Thyroid gland (tissue), 4 donors: Measurements from ENCODE around the gene TENT4B. TPM values are rescaled to one million over a fixed set of nuclear protein-coding genes. Genes with fewer than 3 reads are reported as not detected.

Source experiments
- DNase-seq, 2 donors: peaks; one replicate each; pipeline ENCODE4 v3.0.0-alpha.2; 2019
- H3K27ac ChIP-seq, 3 donors: fragments of 200-600 bp; sonication (generic); 1 replicate in 2 of 3; 2 replicates in 1 of 3; pipeline ENCODE4 v1.5.1; 2016 to 2019; ENCODE audit warnings: mild to moderate bottlenecking in 1 of 3, moderate library complexity in 1 of 3
- H3K27me3 ChIP-seq: fragments of 200-600 bp; sonication (generic); one replicate; pipeline ENCODE4 v1.5.1; 2019
- H3K36me3 ChIP-seq, 2 donors: fragments of 200-600 bp; sonication (generic); one replicate each; pipeline ENCODE4 v1.5.1; 2016 to 2019
- H3K4me1 ChIP-seq, 2 donors: fragments of 200-600 bp; sonication (generic); one replicate each; pipeline ENCODE4 v1.5.1; 2017 to 2019
- H3K4me3 ChIP-seq, 3 donors: fragments of 200-600 bp; sonication (generic); replicated peaks in 1 of 3; 1 replicate in 2 of 3; 2 replicates in 1 of 3; pipeline ENCODE4 v1.5.1; 2016; ENCODE audit warnings: mild to moderate bottlenecking in 1 of 3
- H3K9me3 ChIP-seq: fragments of 200-600 bp; sonication (generic); one replicate; pipeline ENCODE4 v1.5.1; 2017
- CTCF ChIP-seq, 6 experiments: fragments of 200-600 bp in 3 of 6; fragments of 450-650 bp in 3 of 6; sonication (generic) in 3 of 6; IDR thresholded peaks; one replicate each; pipeline ENCODE4 v1.5.1; 2016 to 2019; ENCODE audit warnings: antibody characterized with exemption in 6 of 6, mild to moderate bottlenecking in 2 of 6, inconsistent platforms in 1 of 6, moderate library complexity in 1 of 6
- POLR2A ChIP-seq, 2 donors: fragments of 450-650 bp; IDR thresholded peaks; one replicate each; pipeline ENCODE4 v1.6.1; 2017; ENCODE audit warnings: antibody characterized with exemption in 2 of 2, mild to moderate bottlenecking in 2 of 2, moderate library complexity in 1 of 2
- WGBS, 2 donors: methylation state at CpG; one replicate each; pipeline ENCODE4 v1.1.5; 2017; 5-methylcytosine and 5-hydroxymethylcytosine counted together
- intact Hi-C: fragments of 100-400 bp; cut with DNase I; formaldehyde crosslinking; loops from one replicate; pipeline ENCODE4 v1.15.1; 2023
- small RNA-seq: library from RNA; depleted of rRNA; stranded (forward); fragments of <200 nt; gene quantifications from one replicate; pipeline ENCODE3, GENCODE V24; 2016
- total RNA-seq, 4 donors: library from RNA; depleted of rRNA; stranded (reverse); fragments of >200 nt; gene quantifications; one replicate each; pipeline ENCODE4 v1.2.3, GENCODE V29; 2016

Gene TENT4B
- total RNA-seq, 4 donors from 2014 or later, result 10.0 to 14.7 (median 11.4) TPM

- no peaks in the 10 kb centered on the region for H3K4me1 ChIP-seq
- H3K4me3 ChIP-seq, result no peak overlapping the region
- no peak for TF ChIP-seq POLR2A (IDR thresholded peaks at IDR 0.05)
- TF ChIP-seq CTCF (IDR thresholded peaks at IDR 0.05), result no peak
- no peak for DNase-seq
- no peaks in the 10 kb centered on the region for H3K9me3 ChIP-seq
- intact Hi-C loops, result no loop called here
- WGBS, 2 donors, result 88 to 96% methylated on average over 4 of the region's 4 CpGs
- H3K27ac ChIP-seq, result no peak overlapping the region
- H3K36me3 ChIP-seq, result no peaks in the 10 kb centered on the region
- H3K27me3 ChIP-seq, result no peaks in the 10 kb centered on the region
Measured at GRCh38 chr16:50276801-50277555, 123.9 kb downstream of the TENT4B start.

GRCh38 chr16:50278251-50278650 is 125.1 kb downstream of the TENT4B start:
- no peaks in the 10 kb centered on the region for H3K9me3 ChIP-seq
- no peaks in the 10 kb centered on the region for H3K4me1 ChIP-seq
- no peak for TF ChIP-seq CTCF (IDR thresholded peaks at IDR 0.05)
- no peak for TF ChIP-seq POLR2A (IDR thresholded peaks at IDR 0.05)
- DNase-seq, result no peak
- intact Hi-C loops, result no loop called here
- no peaks in the 10 kb centered on the region for H3K27me3 ChIP-seq
- 76% methylated on average over 3 of the region's 3 CpGs for WGBS, 2 donors
- no peak overlapping the region for H3K4me3 ChIP-seq
- H3K36me3 ChIP-seq, result no peaks in the 10 kb centered on the region
- H3K27ac ChIP-seq, result no peak overlapping the region

- no peak overlapping the region for H3K27ac ChIP-seq
- WGBS, 2 donors, result 77 to 80% methylated on average over 2 of the region's 2 CpGs
- no peak for DNase-seq
Measured at GRCh38 chr16:50279504-50279865, 126.4 kb downstream of the TENT4B start.

GRCh38 chr16:50280932-50281331 is 127.8 kb downstream of the TENT4B start:
- TF ChIP-seq POLR2A (IDR thresholded peaks at IDR 0.05) (no peak), CTCF (IDR thresholded peaks at IDR 0.05) (no peak)
- DNase-seq, result no peak
- Histone ChIP-seq H3K4me1 (peaks cover 0 to 4% of the 10 kb centered on the region in 2 donors), H3K27ac (no peak overlapping the region), H3K4me3 (no peak overlapping the region), H3K36me3 (no peaks in the 10 kb centered on the region), H3K9me3 (no peaks in the 10 kb centered on the region), H3K27me3 (no peaks in the 10 kb centered on the region)
- WGBS, 2 donors, result 83 to 89% methylated on average over 2 to 5 of the region's 5 CpGs
- intact Hi-C loops, result no loop called here

More at GRCh38 chr16:50279504-50279865, 126.4 kb downstream of the TENT4B start:
- intact Hi-C loops, result no loop called here
- Histone ChIP-seq H3K9me3 (no peaks in the 10 kb centered on the region), H3K27me3 (no peaks in the 10 kb centered on the region), H3K4me1 (peaks cover 0 to 2% of the 10 kb centered on the region in 2 donors), H3K36me3 (no peaks in the 10 kb centered on the region), H3K4me3 (no peak overlapping the region)
- TF ChIP-seq CTCF (IDR thresholded peaks at IDR 0.05) (no peak), POLR2A (IDR thresholded peaks at IDR 0.05) (no peak)

Small RNA genes lying within 50 kb of the gene (small RNA-seq; reads per million reads assigned to genes)
- gene RF00156 (not detected), gene RPL10P14 (not detected)

Other genes with a start within 250 kb of the TENT4B start
- gene CNEP1R1, start 128.1 kb upstream of the TENT4B start, total RNA-seq, result 10 to 100 TPM in 2 of 4 donors, 1 to 10 TPM in 2; 7.0 to 13.1 (median 10.8) TPM
- gene HEATR3, start 87.3 kb upstream of the TENT4B start, total RNA-seq, result 10 to 100 TPM; 12.6 to 24.1 (median 17.9) TPM
- 1 to 10 TPM; 4.2 to 8.2 (median 7.1) TPM for gene ADCY7, start 113.2 kb downstream of the TENT4B start, total RNA-seq
- 10 to 100 TPM; 41.4 to 56.0 (median 46.8) TPM for gene BRD7, start 215.7 kb downstream of the TENT4B start, total RNA-seq